ENCODE measurements around the gene NCBP2.

Gene NCBP2

GRCh38 chr3:196962108-196962929 is 20.0 kb upstream of the NCBP2 start:
- ATAC-seq = no peak
- TF ChIP-seq ZNF8 (CRISPR knock-in tag; IDR thresholded peaks at IDR 0.05) (no peak), CSDC2 (CRISPR knock-in tag; IDR thresholded peaks at IDR 0.05) (no peak), ARNTL (CRISPR knock-in tag; IDR thresholded peaks at IDR 0.05; ENCODE audit: borderline replicate concordance, low read depth) (no peak)

DNA sequence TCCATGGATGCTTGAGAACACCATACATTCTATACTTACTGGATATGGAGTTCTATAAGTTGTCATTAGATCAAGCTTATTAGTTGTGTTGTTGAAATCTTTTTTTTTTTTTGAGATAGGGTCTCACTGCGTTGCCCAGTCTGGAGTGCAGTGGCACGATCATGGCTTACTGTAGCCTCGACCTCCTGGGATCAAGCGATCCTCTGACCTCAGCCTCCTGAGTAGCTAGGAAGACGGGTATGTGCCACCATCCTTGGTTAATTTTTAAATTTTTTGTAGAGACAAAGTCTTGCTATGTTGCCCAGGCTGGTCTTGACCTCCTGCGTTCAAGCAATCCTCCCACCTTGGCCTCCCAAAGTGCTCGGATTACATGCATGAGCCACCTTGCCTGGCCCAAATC is 12.5 kb upstream of the NCBP2 start:
- TF ChIP-seq CSDC2 (CRISPR knock-in tag; IDR thresholded peaks at IDR 0.05) (no peak), TOX (CRISPR knock-in tag; IDR thresholded peaks at IDR 0.05; ENCODE audit: borderline replicate concordance) (no peak), POU6F1 (CRISPR knock-in tag; IDR thresholded peaks at IDR 0.05; ENCODE audit: borderline replicate concordance, low read depth) (no peak), ESRRG (CRISPR knock-in tag; IDR thresholded peaks at IDR 0.05) (no peak), TCF4 (CRISPR knock-in tag; IDR thresholded peaks at IDR 0.05; ENCODE audit: borderline replicate concordance) (no peak), ZFP30 (CRISPR knock-in tag; IDR thresholded peaks at IDR 0.05) (no peak), ZNF565 (CRISPR knock-in tag; conservative IDR thresholded peaks at IDR 0.05; ENCODE audit: low read depth) (no peak), PPARA (CRISPR knock-in tag; IDR thresholded peaks at IDR 0.05; ENCODE audit: borderline replicate concordance) (no peak), ZFP3 (CRISPR knock-in tag; IDR thresholded peaks at IDR 0.05) (no peak), ZC3H10 (CRISPR knock-in tag; IDR thresholded peaks at IDR 0.05) (no peak), BACH2 (CRISPR knock-in tag; IDR thresholded peaks at IDR 0.05; ENCODE audit: borderline replicate concordance) (no peak), SNAI2 (CRISPR knock-in tag; IDR thresholded peaks at IDR 0.05) (no peak), ISL1 (CRISPR knock-in tag; IDR thresholded peaks at IDR 0.05) (no peak), TSHZ2 (CRISPR knock-in tag; IDR thresholded peaks at IDR 0.05) (no peak), ZNF8 (CRISPR knock-in tag; IDR thresholded peaks at IDR 0.05) (no peak)
- TF ChIP-seq, protein P1, sequence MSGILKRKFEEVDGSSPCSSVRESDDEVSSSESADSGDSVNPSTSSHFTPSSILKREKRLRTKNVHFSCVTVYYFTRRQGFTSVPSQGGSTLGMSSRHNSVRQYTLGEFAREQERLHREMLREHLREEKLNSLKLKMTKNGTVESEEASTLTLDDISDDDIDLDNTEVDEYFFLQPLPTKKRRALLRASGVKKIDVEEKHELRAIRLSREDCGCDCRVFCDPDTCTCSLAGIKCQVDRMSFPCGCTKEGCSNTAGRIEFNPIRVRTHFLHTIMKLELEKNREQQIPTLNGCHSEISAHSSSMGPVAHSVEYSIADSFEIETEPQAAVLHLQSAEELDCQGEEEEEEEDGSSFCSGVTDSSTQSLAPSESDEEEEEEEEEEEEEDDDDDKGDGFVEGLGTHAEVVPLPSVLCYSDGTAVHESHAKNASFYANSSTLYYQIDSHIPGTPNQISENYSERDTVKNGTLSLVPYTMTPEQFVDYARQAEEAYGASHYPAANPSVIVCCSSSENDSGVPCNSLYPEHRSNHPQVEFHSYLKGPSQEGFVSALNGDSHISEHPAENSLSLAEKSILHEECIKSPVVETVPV (CRISPR knock-in tag; IDR thresholded peaks at IDR 0.05) = no peak
- ATAC-seq = no peak

GRCh38 chr3:196951371-196951770 is 9.0 kb upstream of the NCBP2 start:
- TF ChIP-seq TCF4 (CRISPR knock-in tag; IDR thresholded peaks at IDR 0.05; ENCODE audit: borderline replicate concordance) (no peak), ZNF565 (CRISPR knock-in tag; conservative IDR thresholded peaks at IDR 0.05; ENCODE audit: low read depth) (no peak), ZNF70 (CRISPR knock-in tag; IDR thresholded peaks at IDR 0.05) (no peak), GLIS3 (CRISPR knock-in tag; IDR thresholded peaks at IDR 0.05) (no peak), OSR1 (CRISPR knock-in tag; IDR thresholded peaks at IDR 0.05) (no peak), SNAI2 (CRISPR knock-in tag; IDR thresholded peaks at IDR 0.05) (no peak), POU6F1 (CRISPR knock-in tag; IDR thresholded peaks at IDR 0.05; ENCODE audit: borderline replicate concordance, low read depth) (no peak), ISL1 (CRISPR knock-in tag; IDR thresholded peaks at IDR 0.05) (no peak), ZC3H10 (CRISPR knock-in tag; IDR thresholded peaks at IDR 0.05) (no peak), ZNF8 (CRISPR knock-in tag; IDR thresholded peaks at IDR 0.05) (no peak), CSDC2 (CRISPR knock-in tag; IDR thresholded peaks at IDR 0.05) (no peak), ARNTL (CRISPR knock-in tag; IDR thresholded peaks at IDR 0.05; ENCODE audit: borderline replicate concordance, low read depth) (no peak)
- TF ChIP-seq, protein P1 (CRISPR knock-in tag; IDR thresholded peaks at IDR 0.05) = no peak
- TF ChIP-seq, protein P2, sequence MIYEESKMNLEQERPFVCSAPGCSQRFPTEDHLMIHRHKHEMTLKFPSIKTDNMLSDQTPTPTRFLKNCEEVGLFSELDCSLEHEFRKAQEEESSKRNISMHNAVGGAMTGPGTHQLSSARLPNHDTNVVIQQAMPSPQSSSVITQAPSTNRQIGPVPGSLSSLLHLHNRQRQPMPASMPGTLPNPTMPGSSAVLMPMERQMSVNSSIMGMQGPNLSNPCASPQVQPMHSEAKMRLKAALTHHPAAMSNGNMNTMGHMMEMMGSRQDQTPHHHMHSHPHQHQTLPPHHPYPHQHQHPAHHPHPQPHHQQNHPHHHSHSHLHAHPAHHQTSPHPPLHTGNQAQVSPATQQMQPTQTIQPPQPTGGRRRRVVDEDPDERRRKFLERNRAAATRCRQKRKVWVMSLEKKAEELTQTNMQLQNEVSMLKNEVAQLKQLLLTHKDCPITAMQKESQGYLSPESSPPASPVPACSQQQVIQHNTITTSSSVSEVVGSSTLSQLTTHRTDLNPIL (CRISPR knock-in tag; IDR thresholded peaks at IDR 0.05; ENCODE audit: low read depth) = no peak
- ATAC-seq = no peak
